Naive thymus-derived CD8-positive, alpha-beta T cell (primary cell): ENCODE results near the gene MARVELD2. TPM values are rescaled to one million over a fixed set of nuclear protein-coding genes. Genes with fewer than 3 reads are reported as not detected.
"Not testable (repeated sequence)": the region's sequence is repeated elsewhere in the genome, so short reads cannot be mapped to it uniquely, and the experiment has no call there.

Experiments
- ATAC-seq, 2 donors: fragments of 150-1000 bp; cut with Tn5 transposase in 1 of 2; sonication (Bioruptor Pico), chemical (Tn5 transposase) in 1 of 2; 1 replicate in 1 of 2; 2 replicates in 1 of 2; pipeline ENCODE4 v1.10.0; 2021; ENCODE audit warnings: mild to moderate bottlenecking in 2 of 2, moderate library complexity in 2 of 2
- POLR2A ChIA-PET: fragments of 350-600 bp; sonication (Branson Sonifier 250); formaldehyde crosslinking; loops from one replicate; lab custom pipeline; 2021; ENCODE audit warnings: antibody characterized with exemption; lab: Charles Lee
- DNase-seq, 10 donors: peaks; one replicate each; pipeline versions ENCODE4 v3.0.0 to v3.0.0-alpha.2; 2020 to 2022
- H3K27ac Mint-ChIP-seq, 10 donors: one replicate each; pipeline ENCODE4 v1.8.0; 2020 to 2022; ENCODE audit warnings: mild to moderate bottlenecking in 10 of 10, mixed read lengths in 10 of 10, moderate library complexity in 4 of 10, inconsistent platforms in 1 of 10
- H3K27me3 Mint-ChIP-seq, 5 donors: one replicate each; pipeline ENCODE4 v1.8.0; 2021 to 2022; ENCODE audit warnings: mixed read lengths in 5 of 5
- H3K36me3 Mint-ChIP-seq, 3 donors: one replicate each; pipeline ENCODE4 v1.8.0; 2020 to 2022; ENCODE audit warnings: mixed read lengths in 3 of 3, mild to moderate bottlenecking in 2 of 3, inconsistent platforms in 1 of 3
- H3K4me1 Mint-ChIP-seq, 4 donors: one replicate each; pipeline ENCODE4 v1.8.0; 2021 to 2022; ENCODE audit warnings: mixed read lengths in 4 of 4
- H3K4me3 Mint-ChIP-seq, 10 donors: one replicate each; pipeline ENCODE4 v1.8.0; 2020 to 2022; ENCODE audit warnings: mild to moderate bottlenecking in 10 of 10, mixed read lengths in 10 of 10, moderate library complexity in 6 of 10, inconsistent platforms in 1 of 10
- H3K9me3 Mint-ChIP-seq, 9 donors: one replicate each; pipeline ENCODE4 v1.8.0; 2020 to 2022; ENCODE audit warnings: mixed read lengths in 9 of 9, mild to moderate bottlenecking in 3 of 9, inconsistent platforms in 1 of 9, moderate library complexity in 1 of 9
- polyA plus RNA-seq, 3 donors: library from polyadenylated mRNA; unstranded; fragments of 300-500 nt; fragmentation: Illumina TruSeq; gene quantifications; one replicate each; pipeline ENCODE4 v1.2.3, GENCODE V29; 2021
- total RNA-seq, 8 experiments: library from RNA in 2 of 8; stranded (reverse) in 2 of 8; gene quantifications; one replicate each; pipeline ENCODE4 v1.2.3 and lab custom pipeline; 2021 to 2026

Gene MARVELD2
- total and polyA plus RNA-seq, 5 experiments from 2014 or later: 0.46 to 2.3 (median 1.4) TPM

DNA sequence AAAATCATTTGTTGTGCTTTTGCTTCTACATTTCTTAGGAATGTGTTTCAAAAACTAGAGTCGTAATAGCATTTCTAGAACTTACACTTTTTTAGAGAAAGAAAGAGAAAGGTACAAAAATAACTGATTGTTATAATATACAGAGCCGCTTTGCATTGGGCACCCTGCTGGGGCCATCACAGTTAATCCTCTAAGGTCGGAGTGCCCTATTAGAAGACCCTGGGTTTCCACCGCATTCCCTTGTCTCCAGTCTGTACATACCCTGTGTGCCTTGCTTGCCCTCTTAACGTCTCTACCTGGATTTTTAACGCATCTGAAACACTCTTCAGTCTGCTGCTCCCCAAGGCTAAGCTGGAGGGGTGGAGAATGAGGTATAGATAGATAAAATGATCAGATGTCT is 1.3 kb downstream of the MARVELD2 start:
- Mint-ChIP-seq H3K27me3 (no peaks in the 10 kb centered on the region), H3K4me3 (peak overlapping the region; percentile 38 to 85 (median 74)), H3K36me3 (peaks cover 5 to 19% (median 16%) of the 10 kb centered on the region in 3 donors), H3K9me3 (no peaks in the 10 kb centered on the region), H3K4me1 (peaks cover 1 to 11% (median 10%) of the 10 kb centered on the region in 4 donors), H3K27ac (peak overlapping the region in 1 of 10 donors; percentile 6)
- ATAC-seq (no peak), DNase-seq (no peak)
- POLR2A ChIA-PET: no interaction called here

DNA sequence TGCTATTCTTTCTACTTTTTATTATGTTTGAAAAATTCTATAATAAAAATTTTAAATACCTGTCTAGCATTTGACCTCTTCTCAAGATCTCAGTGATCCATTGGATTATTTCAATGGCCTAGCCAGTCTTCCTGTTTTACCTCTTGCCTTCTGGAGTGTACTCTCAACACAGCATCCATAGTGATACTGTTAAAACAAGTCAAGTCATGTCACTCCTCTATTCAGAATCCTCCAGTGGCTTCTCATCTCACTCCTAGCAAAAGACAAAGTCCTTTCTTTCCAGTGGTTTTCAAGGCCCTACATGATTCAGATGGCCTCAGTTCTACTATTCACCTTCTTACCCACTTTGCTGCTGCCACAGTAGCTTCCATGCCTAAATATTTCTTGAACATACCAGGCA is 1.8 kb downstream of the MARVELD2 start:
- peaks cover under 1 to 14% (median 11%) of the 10 kb centered on the region in 3 donors for H3K36me3 Mint-ChIP-seq
- H3K4me3 Mint-ChIP-seq: peak overlapping the region in 4 of 10 donors; percentile 58 to 77 (median 71)
- POLR2A ChIA-PET: no interaction called here

DNA sequence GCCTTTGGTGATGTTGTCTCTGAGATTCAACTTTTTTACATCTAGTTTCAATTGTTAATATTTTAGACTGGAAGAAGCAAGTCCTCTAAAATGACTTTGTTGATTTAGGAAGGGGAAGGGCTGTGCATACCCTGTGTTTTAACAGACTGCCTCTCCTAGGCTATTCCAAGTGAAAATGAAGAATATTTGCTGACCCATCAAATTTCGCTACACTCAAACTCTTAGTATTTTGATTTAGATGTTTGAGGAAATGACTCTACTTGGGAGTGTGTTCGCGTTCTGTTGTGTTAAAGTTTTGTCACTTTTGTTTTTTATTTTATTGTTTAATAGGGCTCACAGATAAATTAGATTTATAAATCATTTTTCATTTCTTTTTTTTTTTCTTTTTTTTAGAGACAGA is 3.6 kb downstream of the MARVELD2 start:
- POLR2A ChIA-PET: no interaction called here
- Mint-ChIP-seq H3K9me3 (peaks cover 0 to 6% (median 0%) of the 10 kb centered on the region in 9 donors), H3K36me3 (peaks cover 0 to 13% (median 10%) of the 10 kb centered on the region in 3 donors), H3K27me3 (no peaks in the 10 kb centered on the region), H3K27ac (no peak overlapping the region), H3K4me1 (peaks cover 3 to 11% (median 10%) of the 10 kb centered on the region in 4 donors), H3K4me3 (no peak overlapping the region)
- DNase-seq (no peak), ATAC-seq (no peak)

More for the DNA sequence above, 1.8 kb downstream of the MARVELD2 start:
- no peak overlapping the region for H3K27ac Mint-ChIP-seq
- DNase-seq: no peak
- no peaks in the 10 kb centered on the region for H3K27me3 Mint-ChIP-seq
- H3K4me1 Mint-ChIP-seq: peaks cover 1 to 11% (median 10%) of the 10 kb centered on the region in 4 donors
- H3K9me3 Mint-ChIP-seq: no peaks in the 10 kb centered on the region
- ATAC-seq: no peak

DNA sequence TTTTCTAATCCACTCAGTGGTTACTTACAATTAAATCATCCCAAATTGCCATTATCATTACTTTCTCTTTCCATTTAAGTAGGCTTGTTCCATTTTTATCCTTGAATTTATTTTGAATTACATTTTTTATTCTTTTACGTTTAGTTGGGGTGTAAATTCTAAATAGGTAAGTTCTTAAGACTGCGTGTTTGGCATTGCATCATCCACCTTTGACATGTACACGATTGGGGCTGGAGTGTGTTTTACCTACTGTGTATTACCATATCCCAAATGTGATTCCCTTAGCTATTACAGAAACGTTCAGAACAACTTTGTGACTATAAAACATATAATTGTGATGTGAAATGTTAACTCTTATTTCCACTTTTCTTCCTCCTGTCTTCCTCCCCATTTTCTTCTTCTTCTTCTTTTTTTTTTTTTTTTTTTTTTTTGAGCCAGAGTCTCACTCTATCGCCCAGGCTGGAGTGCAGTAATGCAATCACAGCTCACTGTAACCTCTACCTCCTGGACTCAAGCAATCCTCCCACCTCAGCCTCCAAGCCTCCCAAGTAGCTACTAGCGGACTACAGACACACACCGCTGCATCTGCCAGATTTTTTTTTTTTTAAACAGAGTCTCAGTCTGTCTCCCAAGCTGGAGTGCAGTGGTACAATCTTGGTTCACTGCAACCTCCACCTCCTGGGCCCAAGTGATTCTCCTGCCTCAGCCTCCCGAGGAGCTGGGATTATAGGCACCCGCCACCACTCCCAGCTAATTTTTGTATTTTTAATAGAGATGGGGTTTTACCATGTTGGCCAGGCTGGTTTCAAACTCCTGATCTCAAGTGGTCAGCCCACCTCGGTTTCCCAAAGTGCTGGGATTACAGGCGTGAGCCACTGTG is 16.7 kb downstream of the MARVELD2 start:
- no peak overlapping the region for H3K4me3 Mint-ChIP-seq
- no peaks in the 10 kb centered on the region for H3K27me3 Mint-ChIP-seq
- POLR2A ChIA-PET: no interaction called here
- DNase-seq (no peak), ATAC-seq (no peak)
- no peak overlapping the region for H3K27ac Mint-ChIP-seq
- no peaks in the 10 kb centered on the region for H3K9me3 Mint-ChIP-seq
- H3K4me1 Mint-ChIP-seq: no peaks in the 10 kb centered on the region
- peaks cover 0 to 13% (median 7%) of the 10 kb centered on the region in 3 donors for H3K36me3 Mint-ChIP-seq

DNA sequence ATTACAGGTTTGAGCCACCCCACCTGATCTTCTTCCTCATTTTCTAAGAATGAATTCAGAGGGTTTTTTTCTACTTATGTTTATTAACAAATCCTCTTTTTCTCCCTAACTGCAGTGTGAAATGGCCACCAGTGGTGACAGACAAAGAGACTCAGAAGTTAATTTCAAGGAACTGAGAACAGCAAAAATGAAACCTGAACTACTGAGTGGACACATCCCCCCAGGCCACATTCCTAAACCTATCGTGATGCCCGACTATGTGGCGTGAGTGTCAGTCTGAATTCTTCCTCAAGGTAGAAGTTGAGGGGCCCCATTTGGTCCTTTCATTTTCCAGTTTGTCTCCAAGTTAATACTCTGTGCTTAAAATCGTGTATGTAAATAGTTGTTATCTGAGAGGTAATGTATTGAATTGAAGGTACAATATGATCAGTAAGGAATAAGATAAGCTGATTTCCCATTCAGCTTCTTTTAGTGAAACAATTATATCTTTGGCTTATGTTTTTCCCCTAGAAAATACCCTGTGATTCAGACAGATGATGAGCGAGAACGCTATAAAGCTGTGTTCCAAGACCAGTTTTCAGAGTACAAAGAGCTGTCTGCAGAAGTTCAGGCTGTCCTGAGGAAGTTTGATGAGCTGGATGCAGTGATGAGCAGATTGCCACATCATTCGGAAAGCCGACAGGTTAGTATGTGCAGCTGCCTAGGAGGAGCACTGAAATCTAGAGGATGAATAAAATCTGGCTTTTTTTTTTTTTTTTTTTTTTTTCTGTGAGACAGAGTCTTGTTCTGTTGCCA is 17.7 kb downstream of the MARVELD2 start:
- peaks cover 0 to 13% (median 7%) of the 10 kb centered on the region in 3 donors for H3K36me3 Mint-ChIP-seq
- POLR2A ChIA-PET: no interaction called here
- ATAC-seq: no peak
- peak overlapping the region in 1 of 10 donors; percentile 24 for H3K27ac Mint-ChIP-seq
- no peak overlapping the region for H3K4me3 Mint-ChIP-seq
- H3K4me1 Mint-ChIP-seq: no peaks in the 10 kb centered on the region
- no peaks in the 10 kb centered on the region for H3K9me3 Mint-ChIP-seq
- H3K27me3 Mint-ChIP-seq: no peaks in the 10 kb centered on the region
- no peak for DNase-seq

DNA sequence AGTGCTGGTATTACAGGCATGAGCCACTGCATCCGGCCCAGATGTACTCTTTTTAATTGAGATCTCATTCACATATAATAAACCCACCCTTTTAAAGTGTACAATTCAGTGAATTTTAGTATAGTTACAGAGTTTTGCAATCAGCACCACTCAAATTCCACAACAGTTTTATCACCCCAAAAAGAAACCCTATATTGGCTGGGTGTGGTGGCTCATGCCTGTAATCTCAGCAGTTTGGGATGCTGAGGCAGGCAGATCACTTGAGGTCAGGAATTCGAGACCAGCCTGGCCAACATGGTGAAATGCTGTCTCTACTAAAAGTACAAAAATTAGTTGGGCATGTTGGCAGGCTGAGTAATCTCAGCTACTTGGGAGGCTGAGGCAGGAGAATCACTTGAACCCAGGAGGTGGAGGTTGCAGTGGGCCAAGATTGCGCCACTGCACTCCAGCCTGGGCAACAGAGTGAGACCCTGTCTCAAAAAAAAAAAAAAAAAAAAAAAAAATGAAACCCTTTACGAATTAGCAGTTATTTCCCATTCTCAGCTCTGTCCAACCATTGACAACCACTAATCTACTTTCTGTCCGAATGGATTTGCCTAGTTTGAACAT is 20.5 kb downstream of the MARVELD2 start:
- H3K4me1 Mint-ChIP-seq, H3K27me3 Mint-ChIP-seq, ATAC-seq, H3K9me3 Mint-ChIP-seq, DNase-seq, H3K4me3 Mint-ChIP-seq, H3K27ac Mint-ChIP-seq: not testable (repeated sequence)
- POLR2A ChIA-PET: interaction anchor here (0.5 kb wide), 1 partner anchor 42 kb away, joined by 3 read pairs; no protein-coding TSS in a partner anchor
- peaks cover 0 to 13% (median 7%) of the 10 kb centered on the region in 3 donors for H3K36me3 Mint-ChIP-seq

DNA sequence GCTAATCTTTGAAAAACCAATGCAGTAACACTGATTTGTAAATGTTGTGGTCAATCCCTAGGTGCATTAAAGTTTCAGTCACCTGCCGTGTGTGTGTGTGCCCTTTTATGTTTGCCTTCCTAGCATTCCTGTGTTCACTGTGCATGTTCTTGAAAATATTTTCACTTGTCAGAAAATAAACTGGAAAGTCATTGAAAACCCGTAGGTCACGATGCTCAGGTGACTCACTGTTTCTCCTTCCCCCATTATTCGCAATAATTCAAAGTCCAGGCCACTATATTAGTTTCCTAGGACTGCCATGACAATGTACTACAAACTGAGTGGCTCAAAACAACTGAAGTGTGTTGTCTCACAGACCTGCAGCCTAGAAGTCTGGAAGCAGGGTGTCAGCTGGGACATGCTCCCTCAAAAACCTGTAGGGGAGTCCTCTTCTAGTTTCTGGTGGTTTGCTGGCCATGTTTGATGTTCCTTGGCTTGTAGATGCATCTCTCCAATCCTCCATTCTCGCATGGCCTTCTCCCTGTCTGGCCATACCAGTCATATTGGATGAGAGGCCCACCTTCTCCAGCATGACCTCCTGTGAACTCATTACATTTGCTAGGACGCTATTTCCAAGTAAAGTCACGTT is 29.3 kb downstream of the MARVELD2 start:
- H3K9me3 Mint-ChIP-seq: no peaks in the 10 kb centered on the region
- ATAC-seq (no peak), DNase-seq (no peak)
- no peak overlapping the region for H3K27ac Mint-ChIP-seq
- H3K4me3 Mint-ChIP-seq: no peak overlapping the region
- H3K4me1 Mint-ChIP-seq: peaks cover 0 to 1% (median 0%) of the 10 kb centered on the region in 4 donors
- no peaks in the 10 kb centered on the region for H3K27me3 Mint-ChIP-seq
- H3K36me3 Mint-ChIP-seq: no peaks in the 10 kb centered on the region
- POLR2A ChIA-PET: no interaction called here

DNA sequence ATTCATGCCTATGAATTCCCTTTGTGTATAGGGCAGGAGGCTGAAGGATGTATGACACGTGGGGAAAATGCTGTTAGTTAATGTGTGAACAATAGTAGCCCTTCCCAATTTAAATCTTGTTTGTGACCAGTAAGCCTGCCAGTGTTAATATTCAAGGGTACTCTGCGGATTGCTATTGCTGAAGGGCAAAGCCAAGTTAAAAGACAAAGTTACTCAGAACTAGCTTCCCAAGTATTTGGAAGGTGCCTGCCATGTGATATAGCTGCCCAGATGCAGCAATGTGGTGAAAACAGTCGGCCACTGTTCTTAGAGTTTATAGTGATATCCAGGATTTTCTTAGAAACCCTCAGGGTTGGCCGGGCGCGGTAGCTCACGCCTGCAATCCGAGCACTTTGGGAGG is 34.6 kb downstream of the MARVELD2 start:
- no peak overlapping the region for H3K4me3 Mint-ChIP-seq
- no peaks in the 10 kb centered on the region for H3K9me3 Mint-ChIP-seq
- H3K36me3 Mint-ChIP-seq: no peaks in the 10 kb centered on the region
- DNase-seq (no peak), ATAC-seq (no peak)
- H3K4me1 Mint-ChIP-seq: peaks cover 0 to 1% (median 0%) of the 10 kb centered on the region in 4 donors
- H3K27ac Mint-ChIP-seq: no peak overlapping the region
- peaks cover 0 to 2% (median 0%) of the 10 kb centered on the region in 5 donors for H3K27me3 Mint-ChIP-seq
- POLR2A ChIA-PET: no interaction called here

DNA sequence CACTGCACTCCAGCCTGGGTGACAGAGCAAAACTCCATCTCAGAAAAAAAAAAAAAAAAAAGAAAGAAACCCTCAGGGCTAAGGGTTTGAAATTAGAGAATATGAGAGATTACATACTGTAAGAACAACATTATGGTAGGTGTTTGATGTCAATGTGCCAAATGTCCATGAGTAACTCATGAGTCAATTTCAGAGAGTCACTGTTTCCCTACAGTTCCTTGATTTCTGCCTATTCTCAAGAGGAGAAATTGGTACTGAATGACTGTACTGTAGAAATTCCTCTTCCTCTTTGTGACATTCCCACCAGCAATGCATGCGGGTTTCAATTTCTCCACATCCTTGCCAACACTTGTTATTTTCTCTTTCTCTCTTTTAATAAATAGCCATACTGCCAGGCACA is 35.2 kb downstream of the MARVELD2 start:
- POLR2A ChIA-PET: no interaction called here
- no peak for ATAC-seq
- H3K36me3 Mint-ChIP-seq: no peaks in the 10 kb centered on the region
- no peak for DNase-seq
- no peaks in the 10 kb centered on the region for H3K9me3 Mint-ChIP-seq
- H3K4me1 Mint-ChIP-seq: peaks cover 0 to 1% (median 0%) of the 10 kb centered on the region in 4 donors
- no peak overlapping the region for H3K27ac Mint-ChIP-seq
- peaks cover 0 to 4% (median 0%) of the 10 kb centered on the region in 5 donors for H3K27me3 Mint-ChIP-seq
- no peak overlapping the region for H3K4me3 Mint-ChIP-seq

DNA sequence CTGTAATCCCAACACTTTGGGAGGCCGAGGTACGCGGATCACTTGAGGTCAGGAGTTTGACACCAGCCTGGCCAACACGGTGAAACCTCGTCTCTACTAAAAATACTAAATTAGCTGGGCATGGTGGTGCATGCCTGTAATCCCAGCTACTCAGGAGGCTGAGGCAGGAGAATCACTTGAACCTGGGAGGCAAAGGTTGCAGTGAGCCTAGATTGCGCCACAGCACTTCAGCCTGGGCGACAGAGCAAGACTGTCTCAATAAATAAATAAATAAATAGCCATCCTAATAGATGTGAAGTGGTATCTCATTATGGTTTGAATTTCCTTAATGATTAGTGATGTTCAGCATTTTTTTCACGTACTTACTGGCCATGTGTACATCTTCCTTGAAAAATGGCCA is 35.6 kb downstream of the MARVELD2 start:
- H3K4me3 Mint-ChIP-seq, POLR2A ChIA-PET, H3K4me1 Mint-ChIP-seq, DNase-seq, H3K36me3 Mint-ChIP-seq, H3K27ac Mint-ChIP-seq, H3K9me3 Mint-ChIP-seq, H3K27me3 Mint-ChIP-seq, ATAC-seq: not testable (repeated sequence)

DNA sequence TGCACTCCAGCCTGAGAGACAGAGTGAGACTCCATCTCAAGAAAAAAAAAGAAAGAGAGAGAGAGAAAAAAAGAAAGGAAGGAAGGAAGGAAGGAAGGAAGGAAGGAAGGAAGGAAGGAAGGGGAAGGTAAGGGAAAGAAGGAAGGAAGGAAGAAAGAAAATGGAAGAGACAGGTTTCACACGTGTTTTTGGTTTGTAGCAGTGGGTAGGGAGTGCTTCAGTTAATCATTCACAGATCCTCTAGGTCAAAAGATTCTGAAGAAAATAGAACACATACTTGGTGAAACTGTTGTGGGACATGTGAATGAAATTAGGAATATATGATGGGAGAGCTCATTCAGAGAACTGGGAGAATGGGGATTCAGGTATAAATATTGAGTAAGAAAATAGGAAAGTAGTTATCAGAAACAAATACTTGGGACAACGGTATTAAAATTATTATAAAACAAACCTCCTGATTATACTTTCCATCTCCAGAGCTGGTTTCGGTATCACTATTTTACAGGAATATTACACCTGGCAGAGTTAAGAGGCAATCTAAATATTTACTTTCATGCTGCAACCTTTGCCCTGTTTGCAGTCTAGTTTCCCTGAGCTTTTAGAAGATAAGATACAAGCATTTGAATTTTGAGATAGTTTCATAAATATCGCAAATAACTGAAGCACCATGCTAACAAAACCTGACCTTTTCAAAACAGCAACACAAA is 37.2 kb downstream of the MARVELD2 start:
- no peak overlapping the region for H3K4me3 Mint-ChIP-seq
- no peak overlapping the region for H3K27ac Mint-ChIP-seq
- peaks cover 0 to 12% (median 0%) of the 10 kb centered on the region in 9 donors for H3K9me3 Mint-ChIP-seq
- peaks cover 0 to 4% (median 2%) of the 10 kb centered on the region in 5 donors for H3K27me3 Mint-ChIP-seq
- no peak for ATAC-seq
- peaks cover 0 to 3% (median 0%) of the 10 kb centered on the region in 3 donors for H3K36me3 Mint-ChIP-seq
- DNase-seq: no peak
- H3K4me1 Mint-ChIP-seq: no peaks in the 10 kb centered on the region
- POLR2A ChIA-PET: no interaction called here

DNA sequence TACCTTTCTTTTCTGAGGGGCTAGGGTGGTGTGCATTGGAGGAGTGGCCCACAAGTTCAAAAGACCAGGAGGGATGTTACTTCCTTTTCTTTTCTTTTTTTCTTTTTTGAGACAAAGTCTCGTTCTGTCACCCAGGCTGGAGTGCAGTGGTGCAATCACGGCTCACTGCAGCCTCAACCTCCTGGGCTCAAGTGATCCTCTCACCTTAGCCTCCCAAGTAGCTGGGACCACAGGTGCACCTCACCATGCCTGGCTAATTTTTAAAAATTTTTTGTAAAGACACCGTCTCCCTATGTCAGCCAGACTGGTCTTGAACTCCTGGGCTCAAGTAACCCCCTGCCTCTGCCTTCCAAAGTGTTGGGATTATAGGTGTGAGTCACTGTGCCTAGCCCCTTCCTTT is 38.6 kb downstream of the MARVELD2 start:
- POLR2A ChIA-PET, H3K27me3 Mint-ChIP-seq, H3K36me3 Mint-ChIP-seq, H3K4me1 Mint-ChIP-seq, H3K27ac Mint-ChIP-seq, DNase-seq, ATAC-seq, H3K4me3 Mint-ChIP-seq: not testable (repeated sequence)
- H3K9me3 Mint-ChIP-seq: peaks cover 0 to 12% (median 0%) of the 10 kb centered on the region in 9 donors
